Mucosa of rectum (tissue), 2 donors: ENCODE data around the gene NBPF12.
"Not testable (repeated sequence)": the region's sequence is repeated elsewhere in the genome, so short reads cannot be mapped to it uniquely, and the experiment has no call there.

Source experiments
- H3K27ac ChIP-seq, 2 donors: one replicate each; pipeline ENCODE4 v1.7.0; 2013; ENCODE audit warnings: inconsistent platforms in 2 of 2, low read depth in 2 of 2, low read length in 2 of 2
- H3K27me3 ChIP-seq, 2 donors: one replicate each; pipeline ENCODE4 v1.7.0; 2013; ENCODE audit warnings: low read length in 2 of 2; ENCODE audit not compliant: control insufficient read depth in 2 of 2, insufficient read depth in 2 of 2
- H3K36me3 ChIP-seq, 2 donors: one replicate each; pipeline ENCODE4 v1.7.0; 2013; ENCODE audit warnings: low read length in 2 of 2; ENCODE audit not compliant: control insufficient read depth in 2 of 2, insufficient read depth in 2 of 2
- H3K4me1 ChIP-seq, 2 donors: one replicate each; pipeline ENCODE4 v1.7.0; 2013; ENCODE audit warnings: low read length in 2 of 2, mild to moderate bottlenecking in 1 of 2; ENCODE audit not compliant: control insufficient read depth in 2 of 2, insufficient read depth in 2 of 2
- H3K4me3 ChIP-seq, 2 donors: one replicate each; pipeline ENCODE4 v1.7.0; 2013; ENCODE audit warnings: low read length in 2 of 2
- H3K9ac ChIP-seq, 2 donors: one replicate each; pipeline ENCODE4 v1.7.0; 2013; ENCODE audit warnings: low read length in 2 of 2, low read depth in 1 of 2, mild to moderate bottlenecking in 1 of 2
- H3K9me3 ChIP-seq, 2 donors: one replicate each; pipeline ENCODE4 v1.7.0; 2013; ENCODE audit warnings: low read length in 2 of 2; ENCODE audit not compliant: control insufficient read depth in 2 of 2
- donor health status: healthy.
- donor health status: Normal muscosa, but diverticular disease.

Gene NBPF12

DNA sequence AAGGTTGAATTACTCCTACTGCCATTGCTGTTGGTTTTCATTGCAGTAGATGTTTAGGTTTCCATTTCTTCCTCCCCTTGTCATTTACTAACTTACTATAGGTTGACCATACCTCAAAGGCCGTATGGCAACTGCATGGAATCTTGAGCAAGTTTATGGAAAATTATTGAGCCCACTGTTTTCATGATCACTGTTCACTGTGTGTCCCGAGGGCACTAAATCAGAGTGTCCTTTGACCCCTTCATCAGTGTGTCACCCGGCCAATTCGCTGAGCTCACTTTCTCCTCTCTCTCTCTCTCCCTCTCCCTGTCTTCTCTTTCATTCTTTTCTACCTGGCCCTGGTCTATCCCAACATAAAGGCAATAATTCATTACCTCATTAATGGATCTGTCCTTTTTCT, 47.7 kb downstream of the NBPF12 start:
- H3K27me3 ChIP-seq, H3K36me3 ChIP-seq, H3K27ac ChIP-seq, H3K9me3 ChIP-seq, H3K9ac ChIP-seq, H3K4me3 ChIP-seq, H3K4me1 ChIP-seq: not testable (repeated sequence)

DNA sequence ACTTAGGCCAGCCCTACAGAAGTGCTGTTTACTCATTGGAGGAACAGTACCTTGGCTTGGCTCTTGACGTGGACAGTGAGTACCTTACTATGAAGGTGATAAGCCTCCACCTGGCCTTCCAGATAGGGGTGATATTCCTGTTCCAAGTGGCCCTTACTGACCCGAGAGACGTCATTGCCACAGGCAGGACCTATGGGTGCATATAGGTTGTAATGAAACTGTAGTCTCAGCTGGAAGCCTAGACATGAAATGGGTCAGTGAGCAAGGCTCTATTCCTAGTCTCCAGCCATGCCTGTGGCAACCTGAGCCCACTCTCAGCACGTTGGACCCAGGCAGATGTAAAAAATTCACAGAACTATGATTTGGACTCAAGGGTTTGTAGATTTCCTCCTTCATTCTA, 48.3 kb downstream of the NBPF12 start:
- not testable (repeated sequence) for H3K4me1 ChIP-seq, H3K27ac ChIP-seq, H3K27me3 ChIP-seq, H3K36me3 ChIP-seq, H3K4me3 ChIP-seq, H3K9me3 ChIP-seq, H3K9ac ChIP-seq

DNA sequence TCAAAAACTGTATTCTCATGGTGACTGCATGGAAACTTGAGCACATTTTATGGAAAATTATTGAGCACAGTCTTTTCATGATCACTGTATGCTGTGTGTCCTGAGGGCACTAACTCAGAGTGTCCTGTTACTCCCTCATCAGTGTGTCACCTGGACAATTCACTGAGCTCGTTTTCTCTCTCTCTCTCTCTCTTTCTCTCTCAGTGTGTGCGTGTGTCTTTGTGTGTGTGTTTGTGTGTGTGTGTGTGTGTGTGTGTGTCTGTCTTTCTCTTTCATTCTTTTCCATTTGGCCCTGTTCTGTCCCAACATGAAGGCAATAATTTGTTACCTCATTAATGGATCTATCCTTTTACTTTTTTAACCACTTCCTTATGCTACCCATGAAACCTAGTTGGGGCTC, 49.4 kb downstream of the NBPF12 start:
- not testable (repeated sequence) for H3K36me3 ChIP-seq, H3K4me3 ChIP-seq, H3K9me3 ChIP-seq, H3K27me3 ChIP-seq, H3K4me1 ChIP-seq, H3K27ac ChIP-seq, H3K9ac ChIP-seq

DNA sequence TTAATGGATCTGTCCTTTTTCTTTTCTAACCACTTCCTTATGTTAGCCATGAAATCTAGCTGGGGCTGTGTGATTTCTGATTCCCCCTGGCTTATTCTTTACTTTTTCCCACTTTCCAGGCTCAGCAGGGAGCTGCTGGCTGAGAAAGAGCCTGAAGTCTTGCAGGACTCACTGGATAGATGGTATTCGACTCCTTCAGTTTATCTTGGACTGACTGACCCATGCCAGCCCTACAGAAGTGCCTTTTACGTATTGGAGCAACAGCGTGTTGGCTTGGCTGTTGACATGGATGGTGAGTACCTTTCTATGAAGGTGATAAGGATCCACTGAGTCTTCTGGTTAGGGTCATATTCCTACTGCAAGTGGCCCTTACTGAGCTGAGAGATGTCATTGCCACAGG, 51.3 kb downstream of the NBPF12 start:
- not testable (repeated sequence) for H3K27me3 ChIP-seq, H3K9ac ChIP-seq, H3K9me3 ChIP-seq, H3K4me1 ChIP-seq, H3K36me3 ChIP-seq, H3K27ac ChIP-seq, H3K4me3 ChIP-seq

DNA sequence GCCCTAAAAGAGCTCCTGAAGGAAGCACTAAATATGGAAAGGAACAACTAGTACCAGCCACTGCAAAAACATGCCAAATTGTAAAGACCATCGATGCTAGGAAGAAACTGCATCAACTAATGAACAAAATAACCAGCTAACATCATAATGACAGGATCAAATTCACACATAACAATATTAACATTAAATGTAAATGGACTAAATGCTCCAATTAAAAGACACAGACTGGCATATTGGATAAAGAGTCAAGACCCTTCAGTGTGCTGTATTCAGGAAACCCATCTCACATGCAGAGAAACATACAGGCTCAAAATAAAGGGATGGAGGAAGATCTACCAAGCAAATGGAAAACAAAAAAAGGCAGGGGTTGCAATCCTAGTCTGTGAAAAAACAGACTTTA, 70.4 kb downstream of the NBPF12 start:
- not testable (repeated sequence) for H3K27ac ChIP-seq, H3K9me3 ChIP-seq, H3K4me3 ChIP-seq, H3K27me3 ChIP-seq, H3K9ac ChIP-seq, H3K36me3 ChIP-seq, H3K4me1 ChIP-seq

DNA sequence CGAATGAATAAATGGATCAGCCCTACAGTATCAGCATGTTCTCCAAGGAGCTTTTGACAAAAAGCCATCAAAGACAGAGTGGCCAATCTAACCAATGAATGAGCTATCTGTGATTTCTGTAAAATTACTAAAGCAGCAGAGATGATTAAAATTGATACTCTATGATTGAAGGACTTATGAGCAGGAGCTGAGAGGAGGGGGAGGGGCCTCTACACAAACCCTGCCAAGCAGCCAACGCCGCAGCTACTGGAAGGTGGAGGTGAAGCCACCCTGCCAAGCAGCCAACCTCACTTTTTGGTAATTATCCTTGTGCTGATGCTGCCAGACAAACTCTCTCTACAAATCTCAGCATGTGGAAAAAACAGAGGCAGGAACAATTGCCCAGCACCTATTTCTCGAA, 88.9 kb downstream of the NBPF12 start:
- not testable (repeated sequence) for H3K36me3 ChIP-seq, H3K9ac ChIP-seq, H3K4me3 ChIP-seq, H3K4me1 ChIP-seq, H3K27ac ChIP-seq, H3K27me3 ChIP-seq, H3K9me3 ChIP-seq

DNA sequence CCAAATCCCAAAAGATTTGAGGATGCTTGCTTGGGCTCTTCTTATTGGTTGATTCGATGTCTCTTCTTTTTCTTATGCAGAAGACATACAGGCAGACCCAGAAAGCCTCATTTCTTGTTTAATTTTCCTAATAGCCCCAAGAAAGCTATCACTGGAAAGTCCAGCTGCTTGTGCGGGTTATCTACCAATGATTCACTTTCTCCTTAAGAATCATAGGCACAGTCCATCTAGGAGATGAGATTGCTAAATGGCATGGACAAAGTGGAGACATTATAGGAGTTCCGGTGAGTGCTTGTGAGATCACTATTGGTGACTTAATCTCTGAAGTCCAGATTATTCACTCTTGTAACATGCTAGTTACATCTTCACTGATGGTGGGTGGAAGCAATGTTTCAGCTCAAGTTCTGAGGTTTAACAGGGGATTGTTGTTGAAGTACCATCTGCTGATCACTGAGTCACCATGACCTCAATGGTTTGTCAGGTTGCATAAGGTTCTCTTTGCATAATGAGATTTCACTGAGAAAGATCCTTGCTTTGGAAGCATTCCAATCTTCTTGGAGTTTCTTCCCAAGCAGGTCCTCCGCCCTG, 92.0 kb downstream of the NBPF12 start:
- not testable (repeated sequence) for H3K9ac ChIP-seq, H3K4me3 ChIP-seq, H3K9me3 ChIP-seq, H3K36me3 ChIP-seq, H3K4me1 ChIP-seq, H3K27ac ChIP-seq, H3K27me3 ChIP-seq

DNA sequence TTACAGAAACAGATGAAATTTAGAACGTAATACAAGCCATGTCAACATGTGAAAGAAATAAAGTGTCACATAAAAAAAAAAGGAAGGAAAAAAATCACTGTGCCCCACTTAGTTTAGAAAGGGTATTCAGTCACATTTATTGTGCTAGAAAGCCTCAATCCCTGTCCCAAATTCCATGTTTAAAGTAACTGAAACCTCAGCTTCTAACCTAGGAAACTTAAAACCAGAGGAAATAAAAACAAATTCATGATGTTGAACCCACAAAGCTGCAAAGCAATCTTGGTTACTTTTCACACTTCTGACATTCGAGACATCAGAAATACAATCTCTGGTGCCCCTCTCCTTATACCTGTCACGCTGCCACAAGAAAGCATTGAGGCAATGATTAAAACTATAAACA, 101.8 kb downstream of the NBPF12 start:
- Histone ChIP-seq H3K9me3 (no peaks in the 10 kb centered on the region), H3K4me1 (no peaks in the 10 kb centered on the region), H3K36me3 (no peaks in the 10 kb centered on the region), H3K9ac (no peak overlapping the region), H3K4me3 (no peak overlapping the region), H3K27ac (no peak overlapping the region), H3K27me3 (no peaks in the 10 kb centered on the region)

DNA sequence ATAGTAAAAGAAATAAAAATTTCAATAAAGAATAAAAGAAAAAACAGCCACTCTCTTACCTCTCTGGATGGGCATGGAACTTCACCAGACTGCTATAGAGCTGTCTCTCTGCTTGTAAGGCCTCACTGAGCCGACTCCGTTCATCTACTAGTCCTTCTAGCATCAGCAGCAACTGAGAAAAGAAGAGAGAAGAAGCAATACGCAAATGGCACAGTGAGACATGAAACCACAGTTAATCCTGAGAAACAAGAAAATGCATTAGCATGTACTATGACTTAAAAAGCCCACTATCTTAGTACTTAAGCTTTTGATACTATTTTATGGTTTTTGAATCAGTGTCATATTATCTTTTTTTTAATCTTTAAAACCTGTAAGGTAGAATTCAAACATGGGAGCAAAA, 104.8 kb downstream of the NBPF12 start:
- H3K27ac ChIP-seq, H3K36me3 ChIP-seq, H3K9ac ChIP-seq, H3K9me3 ChIP-seq, H3K4me1 ChIP-seq, H3K27me3 ChIP-seq, H3K4me3 ChIP-seq: not testable (repeated sequence)

DNA sequence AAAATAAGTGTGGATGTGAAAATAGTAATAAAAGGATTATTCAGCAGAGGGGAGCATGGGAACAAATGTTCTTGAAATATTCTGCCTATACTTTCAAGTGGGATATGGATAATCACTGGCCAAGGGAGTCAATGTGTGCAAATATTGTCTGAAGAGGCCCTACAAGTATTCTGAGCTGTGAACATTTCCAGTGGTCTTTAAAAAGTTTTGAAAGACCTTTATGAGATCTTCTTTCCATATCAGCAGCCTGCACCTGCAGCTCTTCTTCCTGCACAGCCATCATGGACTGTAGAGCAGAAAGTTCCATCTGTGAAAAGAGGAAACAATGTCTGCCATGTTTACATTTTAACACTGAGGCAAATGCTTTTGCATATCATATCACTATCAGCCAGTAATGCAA, 106.4 kb downstream of the NBPF12 start:
- not testable (repeated sequence) for H3K27me3 ChIP-seq, H3K4me1 ChIP-seq, H3K4me3 ChIP-seq, H3K9me3 ChIP-seq, H3K9ac ChIP-seq, H3K36me3 ChIP-seq, H3K27ac ChIP-seq
